Measurements from ENCODE around the gene ABCB8.

DNA sequence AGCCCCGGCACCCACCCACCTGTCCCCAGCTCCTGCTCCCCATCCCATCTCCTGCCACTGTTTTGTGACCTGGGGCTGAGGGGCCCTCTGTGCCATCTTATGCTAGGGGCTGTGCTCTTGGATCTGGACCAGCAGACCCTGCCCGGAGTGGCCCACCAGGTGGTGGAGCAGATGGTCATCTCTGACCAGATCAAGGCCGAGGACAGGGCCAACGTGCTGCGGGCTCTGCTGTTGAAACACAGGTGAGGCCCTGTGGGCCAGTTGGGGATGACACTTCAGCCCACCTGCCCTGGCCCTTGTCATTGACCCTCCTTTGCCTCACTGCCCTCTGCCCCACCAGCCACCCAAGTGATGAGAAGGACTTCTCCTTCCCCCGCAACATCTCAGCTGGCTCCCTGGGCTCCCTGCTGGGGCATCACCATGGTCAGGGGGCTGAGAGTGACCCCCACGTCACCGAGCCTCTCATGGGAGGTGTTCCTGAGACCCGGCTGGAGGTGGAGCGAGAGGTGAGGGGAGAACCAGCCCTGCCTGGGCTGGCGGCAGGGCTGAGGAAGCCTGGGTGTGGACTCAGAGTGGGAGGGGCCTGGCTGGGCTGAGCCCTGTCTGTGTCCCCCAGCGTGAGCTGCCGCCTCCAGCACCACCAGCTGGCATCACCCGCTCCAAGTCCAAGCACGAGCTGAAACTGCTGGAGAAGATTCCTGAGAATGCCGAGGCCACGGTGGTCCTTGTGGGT, 41.8 kb downstream of the ABCB8 start:
- TF ChIP-seq, protein P1, sequence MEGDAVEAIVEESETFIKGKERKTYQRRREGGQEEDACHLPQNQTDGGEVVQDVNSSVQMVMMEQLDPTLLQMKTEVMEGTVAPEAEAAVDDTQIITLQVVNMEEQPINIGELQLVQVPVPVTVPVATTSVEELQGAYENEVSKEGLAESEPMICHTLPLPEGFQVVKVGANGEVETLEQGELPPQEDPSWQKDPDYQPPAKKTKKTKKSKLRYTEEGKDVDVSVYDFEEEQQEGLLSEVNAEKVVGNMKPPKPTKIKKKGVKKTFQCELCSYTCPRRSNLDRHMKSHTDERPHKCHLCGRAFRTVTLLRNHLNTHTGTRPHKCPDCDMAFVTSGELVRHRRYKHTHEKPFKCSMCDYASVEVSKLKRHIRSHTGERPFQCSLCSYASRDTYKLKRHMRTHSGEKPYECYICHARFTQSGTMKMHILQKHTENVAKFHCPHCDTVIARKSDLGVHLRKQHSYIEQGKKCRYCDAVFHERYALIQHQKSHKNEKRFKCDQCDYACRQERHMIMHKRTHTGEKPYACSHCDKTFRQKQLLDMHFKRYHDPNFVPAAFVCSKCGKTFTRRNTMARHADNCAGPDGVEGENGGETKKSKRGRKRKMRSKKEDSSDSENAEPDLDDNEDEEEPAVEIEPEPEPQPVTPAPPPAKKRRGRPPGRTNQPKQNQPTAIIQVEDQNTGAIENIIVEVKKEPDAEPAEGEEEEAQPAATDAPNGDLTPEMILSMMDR (IDR thresholded peaks at IDR 0.05): no peak
- TF ChIP-seq EZH2phosphoT487 (IDR thresholded peaks at IDR 0.05) (no peak), EZH2 (IDR thresholded peaks at IDR 0.05) (no peak)

All from neural progenitor cell (in vitro differentiated cells).